Stimulated activated CD8-positive, alpha-beta memory T cell treated with anti-CD3 and anti-CD28 coated beads, Interleukin-4, amount 100 ng/mL, for 4 hours (primary cell): ENCODE measurements around the gene CLSTN2.

ENCODE experiments used
- DNase-seq, 2 donors: peaks; one replicate each; pipeline ENCODE4 v3.0.0-alpha.2; 2020; ENCODE audit warnings: low read depth in 2 of 2, low spot score in 1 of 2

CLSTN2 gene

GRCh38 chr3:140270329-140270728 lies 335.3 kb downstream of the CLSTN2 start:
- no peak for DNase-seq

DNA sequence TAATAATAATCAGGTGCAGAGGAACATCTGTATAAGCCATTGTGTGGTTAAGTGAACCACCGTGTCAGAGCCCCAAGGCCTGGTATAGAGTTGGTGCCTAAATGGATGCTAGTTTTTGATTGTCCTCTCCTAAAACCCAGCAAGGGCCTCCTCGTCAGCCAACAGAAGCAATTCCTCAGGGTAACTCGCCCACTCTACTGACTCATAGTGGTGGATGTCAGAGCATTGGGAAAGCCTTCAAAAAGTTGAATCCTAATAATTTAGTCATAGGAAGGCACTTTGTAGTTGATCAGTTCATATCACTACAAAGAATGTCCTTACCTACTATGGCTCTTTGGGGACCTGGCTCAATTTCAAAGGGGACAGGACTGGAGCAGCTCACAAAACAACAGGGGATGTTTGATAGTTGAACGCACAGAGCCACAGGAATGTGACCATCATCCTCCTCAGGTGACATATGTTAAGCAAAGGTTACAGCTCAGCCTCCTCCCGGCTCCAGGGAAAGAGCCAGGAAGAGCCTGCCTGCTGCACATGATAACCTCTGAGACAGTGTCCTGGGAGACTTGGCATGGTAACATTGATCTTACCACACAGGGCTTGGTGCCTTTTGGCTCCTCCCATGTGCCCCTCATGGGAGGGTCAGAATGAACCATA lies 338.7 kb downstream of the CLSTN2 start:
- no peak for DNase-seq

DNA sequence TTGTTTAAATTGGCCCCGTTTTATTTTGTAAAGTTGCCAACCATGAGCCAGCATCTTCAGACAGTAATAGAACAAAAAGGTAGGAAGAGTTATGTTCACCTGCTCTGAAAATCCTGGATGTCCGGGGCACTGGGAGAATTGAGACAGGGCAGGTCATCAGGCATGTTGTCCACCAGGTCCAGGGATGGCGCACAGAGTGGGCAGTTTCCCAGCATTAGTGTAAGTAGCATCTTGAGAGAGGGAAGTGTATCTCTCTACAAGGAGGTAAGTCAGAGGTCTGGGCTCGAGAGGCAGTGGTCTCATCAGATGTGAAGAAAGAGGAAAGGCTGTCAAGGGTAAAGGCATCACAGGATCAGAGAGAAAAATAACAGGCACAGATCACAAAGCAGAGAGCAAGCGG lies 339.4 kb downstream of the CLSTN2 start:
- DNase-seq: no peak

DNA sequence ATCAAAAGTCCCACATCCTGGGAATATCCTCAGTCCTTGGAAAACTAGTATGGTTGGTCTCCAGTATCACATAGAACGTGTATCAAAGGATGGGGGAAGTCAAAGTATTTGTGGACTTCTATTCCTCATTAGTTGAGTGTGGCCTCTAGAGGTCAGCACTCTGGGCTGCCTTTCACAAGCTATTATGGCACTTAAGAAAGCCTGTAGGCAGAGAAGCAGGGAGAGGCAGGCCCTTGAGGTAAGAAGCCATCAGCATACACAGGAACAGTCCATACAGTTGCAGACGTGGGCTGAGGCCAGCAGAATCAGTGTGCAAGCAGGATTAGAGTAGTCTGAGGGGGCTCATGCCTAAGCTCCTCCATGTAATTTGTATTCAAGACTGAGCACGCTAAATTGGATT lies 341.7 kb downstream of the CLSTN2 start:
- DNase-seq: no peak

DNA sequence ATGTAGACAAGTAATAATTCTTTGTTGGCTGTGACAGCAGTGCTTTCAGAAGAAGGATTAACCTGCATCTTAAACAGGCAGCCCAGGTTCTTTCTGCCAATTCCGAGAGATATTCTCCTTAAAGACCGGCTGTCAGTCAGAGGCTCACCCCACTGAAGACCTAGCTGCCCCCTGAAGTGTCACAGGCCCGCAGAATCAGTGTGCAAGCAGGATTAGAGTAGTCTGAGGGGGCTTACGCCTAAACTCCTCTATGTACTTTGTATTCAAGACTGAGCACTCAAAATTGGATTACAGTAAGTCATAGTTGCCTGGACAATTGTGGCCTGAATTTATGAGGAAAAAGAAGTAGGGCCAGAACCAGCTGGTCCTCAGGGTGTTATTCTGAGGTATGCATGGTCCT lies 342.9 kb downstream of the CLSTN2 start:
- no peak for DNase-seq

- DNase-seq: no peak
Observed at GRCh38 chr3:140284372-140284771, 349.4 kb downstream of the CLSTN2 start.

- no peak for DNase-seq
Observed at GRCh38 chr3:140285380-140285779, 350.4 kb downstream of the CLSTN2 start.

- no peak for DNase-seq
Observed at GRCh38 chr3:140288595-140288994, 353.6 kb downstream of the CLSTN2 start.

DNA sequence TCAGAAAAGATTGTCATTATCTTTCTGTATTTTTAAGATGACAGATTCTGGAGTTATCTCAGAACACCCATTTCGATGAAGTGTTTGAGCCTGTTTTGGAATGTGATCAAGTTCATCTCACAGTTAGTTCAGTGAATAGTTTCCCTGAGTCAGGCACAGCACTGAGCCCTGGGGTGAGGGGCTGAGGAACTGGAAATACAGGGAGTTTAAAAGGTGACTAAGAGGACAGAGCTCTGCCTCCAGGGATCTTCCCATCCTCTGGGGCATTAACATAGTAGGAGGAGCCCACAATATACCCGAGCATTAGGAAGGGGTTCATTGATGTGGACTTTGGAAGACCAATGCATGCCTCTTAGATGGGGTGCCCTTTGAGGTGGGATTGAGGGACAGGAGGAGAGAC lies 355.1 kb downstream of the CLSTN2 start:
- no peak for DNase-seq

DNA sequence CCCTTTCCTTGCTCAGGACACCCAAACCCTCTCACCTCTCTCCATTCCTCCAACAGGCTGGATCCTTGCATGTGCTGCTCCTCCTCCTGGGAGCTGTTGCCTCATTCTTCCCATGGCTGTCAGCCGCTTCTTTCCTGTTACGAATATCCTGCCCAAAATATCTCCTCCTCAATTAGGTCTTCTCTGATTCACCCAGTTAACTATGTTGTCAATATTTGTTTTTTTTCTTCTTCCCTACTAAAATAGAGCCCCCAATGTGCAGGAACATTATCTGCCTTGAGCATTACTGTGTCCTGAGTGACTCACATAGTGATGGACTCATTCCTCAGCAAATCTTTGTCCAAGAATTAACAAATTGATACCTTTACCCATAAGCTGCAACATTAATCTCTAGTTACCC lies 357.2 kb downstream of the CLSTN2 start:
- DNase-seq: no peak

- no peak for DNase-seq
Observed at GRCh38 chr3:140292684-140293083, 357.7 kb downstream of the CLSTN2 start.

DNA sequence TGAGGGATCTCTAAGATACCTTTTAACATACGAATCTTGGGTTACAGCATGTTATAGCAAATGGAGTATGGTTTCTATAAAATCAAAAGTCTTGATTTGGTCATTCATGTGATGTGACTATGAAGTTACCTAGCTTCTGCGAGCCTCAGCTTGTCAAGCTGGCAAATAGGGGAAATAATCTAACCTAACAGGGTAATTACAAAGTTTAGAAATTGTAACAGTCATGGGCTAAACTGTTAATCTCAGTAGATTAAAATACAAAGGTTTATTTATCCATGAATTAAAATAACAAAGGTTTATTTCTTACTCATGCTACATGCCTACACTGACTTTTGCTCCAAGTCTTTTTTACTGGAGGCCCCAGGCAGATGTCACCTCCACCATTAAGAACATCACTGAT lies 359.1 kb downstream of the CLSTN2 start:
- no peak for DNase-seq

GRCh38 chr3:140296796-140297352 lies 361.9 kb downstream of the CLSTN2 start:
- DNase-seq: no peak

DNA sequence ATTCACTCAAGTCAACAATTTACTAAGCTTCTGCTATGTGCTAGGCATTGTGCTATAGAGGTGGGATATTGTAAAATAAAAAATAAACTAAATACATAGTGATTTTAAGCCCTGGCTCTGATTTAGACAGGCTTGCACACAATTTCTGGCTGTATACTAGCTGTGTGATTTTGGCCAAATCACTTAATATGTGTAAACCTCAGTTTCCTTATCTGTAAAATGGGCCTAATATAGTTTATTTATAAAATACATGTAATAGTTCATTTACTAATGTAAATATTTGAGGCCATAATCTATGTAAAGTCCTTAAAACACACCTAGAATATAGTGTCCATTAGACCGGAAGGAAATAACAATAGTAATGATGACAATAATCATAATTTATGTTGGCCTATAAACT lies 363.1 kb downstream of the CLSTN2 start:
- no peak for DNase-seq

DNA sequence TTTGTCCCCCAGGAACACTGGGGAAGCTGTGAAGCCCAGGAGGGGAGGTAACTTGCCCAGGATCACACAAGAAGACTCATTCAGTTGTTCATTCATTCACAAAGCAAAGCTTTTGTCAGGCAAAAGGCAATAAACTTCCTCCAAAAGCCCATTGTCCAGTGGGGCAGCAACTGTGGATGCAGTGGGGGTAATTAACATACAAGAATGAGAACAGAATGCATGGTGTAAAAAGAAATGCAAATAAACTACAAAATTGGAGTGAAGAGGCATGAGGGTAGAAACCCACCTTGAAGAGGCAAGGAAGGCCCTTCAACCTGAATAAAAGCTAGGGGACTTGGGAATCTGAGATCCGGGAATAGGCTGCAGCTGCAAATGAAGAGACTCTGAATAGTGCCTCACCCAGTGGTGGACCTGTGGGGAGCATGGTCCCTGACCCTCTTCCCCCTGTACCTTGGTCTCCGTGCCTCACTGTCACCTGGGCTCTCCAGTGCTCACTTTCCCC lies 363.6 kb downstream of the CLSTN2 start:
- no peak for DNase-seq

GRCh38 chr3:140303875-140304274 lies 368.9 kb downstream of the CLSTN2 start:
- DNase-seq: no peak

DNA sequence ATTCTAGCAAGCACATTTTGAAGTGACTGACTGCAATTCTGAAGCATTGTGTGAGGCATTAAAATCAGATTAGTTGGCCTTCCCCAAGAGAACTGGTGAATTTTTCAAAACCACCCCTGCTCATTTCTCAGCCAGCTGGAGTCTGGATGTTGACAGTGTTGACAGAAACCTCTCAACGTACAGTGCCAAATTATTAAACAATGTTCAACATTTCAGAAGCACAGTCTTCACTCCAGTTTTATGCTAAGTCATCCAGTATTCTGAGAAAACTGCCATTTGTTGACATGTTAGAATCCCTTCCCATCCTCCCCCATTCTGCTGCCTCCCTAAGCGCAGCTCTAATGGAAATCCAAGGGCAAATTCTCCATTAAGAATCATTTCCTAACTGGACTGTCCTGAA lies 373.6 kb downstream of the CLSTN2 start:
- no peak for DNase-seq

DNA sequence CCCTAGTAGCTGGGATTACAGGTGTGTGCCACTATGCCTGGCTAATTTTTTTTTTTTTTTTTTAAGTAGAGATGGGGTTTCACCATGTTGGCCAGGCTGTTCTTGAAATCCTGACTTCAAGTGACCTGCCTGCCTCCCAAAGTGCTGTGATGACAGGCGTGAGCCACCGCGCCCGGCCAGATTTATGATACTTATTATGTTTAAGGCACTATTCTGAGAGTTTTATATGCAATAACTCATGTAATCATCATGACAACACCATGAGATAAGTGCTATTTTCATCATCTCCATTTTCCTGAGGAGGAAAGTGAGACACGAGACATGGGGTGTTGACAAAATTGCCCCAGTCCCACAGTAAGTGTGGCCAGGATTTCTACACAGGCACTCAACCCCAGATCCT lies 376.4 kb downstream of the CLSTN2 start:
- DNase-seq: no peak

GRCh38 chr3:140315955-140316354 lies 381.0 kb downstream of the CLSTN2 start:
- DNase-seq: no peak

GRCh38 chr3:140316466-140316865 lies 381.5 kb downstream of the CLSTN2 start:
- no peak for DNase-seq

DNA sequence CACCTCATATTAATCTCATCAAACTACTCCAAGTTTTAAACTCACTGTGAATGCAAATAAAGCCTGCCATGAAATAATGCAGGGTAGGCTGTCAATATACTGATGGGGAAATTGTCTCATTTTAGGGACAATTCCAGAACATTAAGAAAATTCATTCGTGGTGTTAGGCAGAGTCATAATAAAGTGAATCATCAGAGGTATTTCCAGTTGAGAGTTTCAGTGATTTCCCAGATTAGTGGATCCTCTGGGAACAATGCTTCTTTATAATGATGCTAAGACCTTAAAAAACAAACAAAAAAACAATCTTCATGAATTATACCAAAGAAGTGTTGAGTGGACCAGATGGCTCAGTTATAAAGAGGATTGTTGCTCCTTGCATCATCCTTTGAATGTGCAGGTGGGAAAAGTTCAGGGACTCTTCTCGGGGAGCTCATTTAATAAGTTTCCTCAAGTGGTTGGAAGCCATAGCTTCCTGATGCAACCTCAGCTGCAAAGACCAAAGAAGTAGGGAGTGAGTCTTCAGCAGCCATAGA lies 381.9 kb downstream of the CLSTN2 start:
- no peak for DNase-seq

- no peak for DNase-seq
Observed at GRCh38 chr3:140319739-140320138, 384.8 kb downstream of the CLSTN2 start.

DNA sequence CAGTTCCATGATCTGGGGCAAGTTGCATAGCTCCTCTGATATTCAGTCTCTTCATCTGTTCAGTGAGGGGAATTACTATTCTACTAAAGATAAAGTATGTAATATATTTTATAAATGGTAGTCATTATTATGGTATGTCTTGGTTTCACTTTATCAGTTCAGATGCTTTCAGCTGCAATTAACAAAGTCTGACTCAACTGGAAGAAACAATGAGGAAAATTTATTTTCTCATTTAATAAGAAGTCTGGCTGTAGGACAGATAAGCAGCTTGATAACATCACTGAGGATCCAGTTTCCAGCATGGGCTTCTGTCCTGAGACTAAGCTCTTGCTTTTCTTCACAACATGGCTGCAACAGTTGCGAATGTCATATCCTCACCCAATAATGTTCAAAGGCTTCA lies 388.6 kb downstream of the CLSTN2 start:
- no peak for DNase-seq
